ENCODE data around the gene PLEKHO1. TPM values are rescaled to one million over a fixed set of nuclear protein-coding genes. Genes with fewer than 3 reads are reported as not detected.
"Not testable (repeated sequence)": the region's sequence is repeated elsewhere in the genome, so short reads cannot be mapped to it uniquely, and the experiment has no call there.

The PLEKHO1 gene, protein sequence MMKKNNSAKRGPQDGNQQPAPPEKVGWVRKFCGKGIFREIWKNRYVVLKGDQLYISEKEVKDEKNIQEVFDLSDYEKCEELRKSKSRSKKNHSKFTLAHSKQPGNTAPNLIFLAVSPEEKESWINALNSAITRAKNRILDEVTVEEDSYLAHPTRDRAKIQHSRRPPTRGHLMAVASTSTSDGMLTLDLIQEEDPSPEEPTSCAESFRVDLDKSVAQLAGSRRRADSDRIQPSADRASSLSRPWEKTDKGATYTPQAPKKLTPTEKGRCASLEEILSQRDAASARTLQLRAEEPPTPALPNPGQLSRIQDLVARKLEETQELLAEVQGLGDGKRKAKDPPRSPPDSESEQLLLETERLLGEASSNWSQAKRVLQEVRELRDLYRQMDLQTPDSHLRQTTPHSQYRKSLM
- total RNA-seq, result 29.0 TPM

DNA sequence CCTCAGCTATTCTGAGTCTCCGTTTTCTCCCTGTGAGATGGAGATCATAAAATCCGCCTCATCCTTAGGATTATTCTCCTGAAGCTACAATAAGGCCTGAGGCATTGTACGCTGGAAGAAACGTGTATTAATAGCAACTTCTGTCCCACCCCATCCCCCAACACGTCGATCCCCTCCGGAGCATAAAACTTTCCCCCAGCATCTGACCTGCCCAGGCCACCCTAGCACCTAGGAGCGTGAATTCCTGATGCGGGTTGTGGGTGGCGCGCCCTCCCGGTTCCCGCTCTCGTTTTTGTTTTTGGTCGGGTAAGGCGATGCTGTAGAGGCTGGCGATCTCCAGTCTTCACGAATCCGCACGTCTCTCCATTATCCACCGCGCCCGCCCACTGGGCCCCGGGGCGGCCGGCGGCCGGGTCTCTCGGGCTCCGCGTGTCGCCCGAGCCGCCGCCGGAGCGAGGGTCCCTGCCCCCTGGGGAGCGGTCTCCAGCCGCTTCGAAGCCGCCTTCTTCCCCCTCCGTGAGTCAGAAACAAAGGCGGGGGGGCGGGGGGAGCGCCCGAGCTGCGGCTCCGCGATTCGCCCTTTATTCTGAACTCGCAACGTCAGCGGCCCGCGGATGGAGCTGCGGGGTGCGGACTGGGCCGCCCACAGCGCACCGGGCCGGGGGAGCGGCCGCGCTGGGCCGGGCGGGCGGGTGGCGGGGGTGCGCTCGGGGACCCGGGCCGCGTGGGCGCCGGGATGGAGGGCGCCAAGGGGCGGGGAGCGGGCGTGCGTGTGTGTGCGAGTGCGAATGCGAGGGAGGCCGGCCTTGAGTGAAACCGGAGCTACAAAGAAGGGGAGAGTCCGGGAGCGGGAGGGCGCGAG, at the start of gene PLEKHO1:
Gene PLEKHO1, plus strand, starts transcription at position 646 of the 862 bp plus-strand sequence. CDS start 342 bp downstream, outside the sequence.
- peak; percentile 91 for DNase-seq

DNA sequence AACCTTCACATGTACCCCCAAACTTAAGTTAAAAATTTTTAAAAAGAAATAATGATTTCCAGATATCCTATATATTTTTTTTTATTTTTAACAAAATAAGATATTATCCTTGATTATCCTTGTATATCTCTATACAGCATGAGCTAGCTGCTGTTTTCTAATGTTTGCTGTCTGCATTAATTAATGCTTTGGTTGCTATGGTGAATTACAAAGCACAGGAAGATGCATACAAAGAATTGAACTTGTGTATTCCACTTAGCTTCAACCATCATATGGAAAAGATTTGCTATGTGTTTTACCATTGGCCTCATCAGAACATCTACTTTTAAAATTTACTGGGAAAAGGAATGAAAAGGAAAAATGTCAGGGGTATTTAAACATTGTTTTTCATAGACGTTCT, 46.7 kb upstream of the PLEKHO1 start:
- no peak for DNase-seq

DNA sequence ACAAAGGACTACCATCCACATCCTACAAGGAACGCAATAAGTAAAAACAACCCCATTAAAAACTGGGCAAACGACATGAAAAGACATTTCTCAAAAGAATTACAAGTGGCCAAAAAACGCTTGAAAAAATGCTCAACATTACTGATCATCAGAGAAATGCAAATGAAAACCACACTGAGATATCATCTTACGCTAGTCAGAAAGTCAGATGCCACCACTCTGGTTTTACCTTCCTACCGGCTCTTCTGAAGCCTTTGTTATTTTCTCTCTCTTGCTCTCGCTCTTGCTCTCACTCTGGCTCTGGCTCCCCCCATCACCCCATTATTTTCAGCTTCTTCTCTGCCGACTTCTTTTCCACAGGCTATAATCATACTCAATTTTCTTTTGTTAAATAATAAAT, 43.4 kb upstream of the PLEKHO1 start:
- no peak for DNase-seq

DNA sequence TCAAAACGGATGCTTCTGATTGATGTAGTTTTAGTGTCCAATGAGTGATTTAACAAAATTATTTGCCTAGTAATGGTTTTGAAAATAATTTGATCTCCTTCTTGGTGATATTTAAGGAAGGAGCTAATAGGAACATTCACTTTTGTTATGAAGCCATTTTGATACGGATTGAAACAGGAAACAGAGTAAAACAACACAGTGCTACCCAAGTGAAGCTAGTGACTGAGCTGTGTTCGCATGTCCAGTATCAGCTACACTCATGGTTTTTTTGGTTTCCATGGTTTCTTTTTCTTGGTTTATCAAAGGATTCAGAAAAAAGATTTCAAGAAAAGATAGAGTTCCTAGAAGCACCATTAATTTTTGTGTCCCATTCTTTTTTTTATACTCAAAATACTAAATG, 40.1 kb upstream of the PLEKHO1 start:
- DNase-seq, result no peak

DNA sequence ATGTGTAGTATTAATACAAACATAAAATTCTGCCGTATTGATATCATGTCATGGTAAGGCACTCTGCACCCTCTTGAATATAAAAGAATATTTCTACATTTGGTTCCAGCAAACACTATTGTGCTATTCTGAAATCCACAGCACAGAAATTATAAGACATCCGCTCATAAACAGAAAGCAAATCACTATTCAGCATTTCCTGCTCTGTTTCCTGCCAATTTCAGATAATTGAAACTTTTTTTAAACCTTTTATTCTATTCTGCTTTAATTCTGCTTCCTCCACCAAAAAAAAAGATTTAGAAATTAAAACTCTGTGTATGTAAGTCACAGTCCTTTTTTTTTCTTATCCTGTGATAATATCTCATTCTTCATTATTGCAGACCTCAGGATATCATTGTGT, 39.6 kb upstream of the PLEKHO1 start:
- DNase-seq, result no peak

DNA sequence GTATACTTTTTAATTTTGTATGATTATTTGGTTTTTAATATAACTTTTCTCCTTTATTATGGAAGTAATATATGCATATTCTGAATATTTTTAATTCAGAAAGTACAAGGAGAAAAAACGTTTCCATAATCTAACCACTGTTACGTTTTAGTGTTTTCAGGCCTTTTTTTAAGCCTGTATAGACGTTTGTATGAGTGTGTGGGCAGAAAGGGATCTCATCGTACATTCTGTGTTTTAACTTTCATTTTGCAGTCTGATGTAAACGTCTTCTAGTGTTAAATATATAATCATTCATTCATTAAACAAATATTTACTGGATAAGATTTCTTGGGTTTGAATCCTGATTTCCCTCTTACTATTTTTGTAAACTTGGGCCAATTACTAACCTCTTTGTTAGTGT, 38.0 kb upstream of the PLEKHO1 start:
- DNase-seq, result no peak

DNA sequence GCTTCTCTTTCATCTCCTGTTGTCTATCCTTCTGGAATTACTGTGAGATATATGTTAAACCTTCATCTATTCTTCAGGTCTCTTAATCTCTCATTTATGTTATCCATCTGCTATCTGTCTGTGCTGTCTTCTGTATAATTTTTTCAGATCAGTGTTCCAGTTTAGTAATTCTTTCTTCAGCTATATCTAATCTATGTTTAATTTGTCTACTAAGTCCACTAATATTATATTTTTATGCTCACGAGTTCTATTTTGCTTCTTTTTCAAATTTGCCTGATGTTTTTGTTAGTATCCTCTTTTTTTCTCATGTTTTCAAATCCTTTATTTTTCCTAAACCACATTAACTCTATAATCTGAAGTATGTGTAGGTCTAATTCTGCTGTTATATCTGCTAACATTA, 34.6 kb upstream of the PLEKHO1 start:
- DNase-seq, result no peak

DNA sequence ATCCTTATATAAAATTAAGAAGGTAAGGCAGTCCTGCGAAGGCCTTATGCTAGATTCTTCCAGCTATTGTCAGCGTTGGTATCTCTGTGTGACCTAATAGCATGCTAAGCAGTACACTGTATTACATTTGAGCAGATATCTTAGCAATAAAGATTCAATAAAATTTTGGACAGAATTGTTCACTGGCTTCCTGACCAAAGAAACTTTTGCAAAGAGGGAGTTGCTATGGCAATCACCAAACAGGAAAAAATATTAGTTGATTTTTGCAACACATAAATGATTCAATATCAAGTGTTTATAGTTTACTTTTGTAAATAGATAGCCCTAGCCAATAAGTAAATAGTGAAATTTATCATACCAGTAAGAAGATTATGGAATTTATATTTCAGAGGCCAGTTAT, 31.0 kb upstream of the PLEKHO1 start:
- DNase-seq, result no peak

DNA sequence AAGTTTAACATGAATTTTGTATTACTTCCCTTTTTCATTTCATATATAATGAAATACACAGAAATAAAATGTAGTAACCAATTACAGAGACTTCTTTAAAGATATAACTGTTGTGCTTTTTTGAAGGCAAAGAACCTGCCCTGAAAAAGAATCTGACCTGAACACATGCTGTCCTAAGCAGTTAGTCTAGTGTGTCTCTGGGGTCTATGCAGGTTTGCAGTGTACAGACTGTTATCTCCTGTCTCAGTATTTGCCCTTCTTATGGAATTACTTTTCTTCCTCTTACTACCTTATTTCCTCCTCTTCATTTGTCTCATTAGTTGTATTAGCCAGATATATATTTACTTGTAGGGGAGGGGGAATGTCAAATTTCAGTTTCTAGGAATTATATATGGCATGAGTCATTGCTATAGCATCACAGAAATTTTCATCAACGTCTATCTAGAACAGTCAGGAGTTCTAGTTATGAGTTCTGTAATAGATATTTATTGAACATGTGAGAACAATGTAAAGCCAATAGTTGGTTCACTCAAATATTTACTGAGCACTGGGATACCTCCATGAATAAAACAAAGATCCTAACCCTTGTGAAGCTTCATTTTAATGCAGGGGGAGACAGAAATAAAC, 28.4 kb upstream of the PLEKHO1 start:
- DNase-seq, result no peak

DNA sequence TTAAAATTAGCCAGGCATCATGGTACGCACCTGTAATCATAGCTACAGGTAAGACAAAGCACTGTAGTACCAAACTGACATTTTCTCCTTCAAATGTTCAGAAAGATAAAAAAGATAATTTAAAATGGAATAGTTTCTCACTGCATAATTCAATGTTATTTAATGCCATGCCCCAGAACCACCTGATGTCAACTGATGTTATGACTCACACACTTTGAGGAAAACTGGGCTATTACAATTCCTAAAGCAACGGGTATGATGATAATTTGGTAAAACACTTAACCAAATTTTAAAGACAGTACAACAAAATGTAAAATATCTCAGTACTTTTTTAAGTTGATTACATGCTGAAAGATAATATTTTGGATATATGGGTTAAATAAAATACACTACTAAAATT, 22.9 kb upstream of the PLEKHO1 start:
- DNase-seq, result no peak

DNA sequence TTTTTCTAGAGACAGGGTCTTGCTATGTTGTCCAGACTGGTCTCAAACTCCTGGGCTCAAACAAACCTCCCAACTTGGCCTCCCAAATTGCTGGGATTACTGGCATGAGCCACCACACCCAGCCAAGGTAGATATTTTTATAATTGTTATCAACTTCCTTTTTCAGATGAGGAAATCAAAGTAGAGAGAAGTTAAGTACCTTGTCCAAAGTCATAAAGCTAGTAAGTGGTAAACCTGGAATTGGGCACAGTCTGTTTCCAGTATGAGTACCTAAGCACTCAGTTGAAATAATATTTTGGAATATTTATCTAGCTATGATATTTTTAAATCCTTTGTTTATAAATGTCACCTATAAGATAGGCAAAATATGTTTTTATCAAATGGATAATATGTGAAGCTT, 22.3 kb upstream of the PLEKHO1 start:
- DNase-seq, result no peak

DNA sequence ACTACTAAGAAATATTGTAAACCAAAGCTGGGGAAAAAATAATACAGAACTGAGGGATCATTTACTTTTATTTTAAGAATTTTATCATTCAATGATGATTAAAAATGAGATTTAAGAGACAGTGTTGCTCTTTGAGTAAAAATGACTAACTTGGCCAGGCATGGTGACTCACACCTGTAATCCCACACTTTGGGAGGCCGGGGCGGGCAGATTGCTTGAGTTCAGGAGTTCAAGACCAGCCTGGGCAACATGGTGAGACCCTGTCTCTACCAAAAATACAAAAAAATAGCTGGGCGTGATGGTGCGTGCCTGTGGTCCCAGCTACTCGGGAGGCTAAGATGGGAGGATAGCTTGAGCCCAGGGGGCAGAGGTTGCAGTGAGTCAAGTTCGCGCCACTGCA, 21.8 kb upstream of the PLEKHO1 start:
- DNase-seq, result no peak

DNA sequence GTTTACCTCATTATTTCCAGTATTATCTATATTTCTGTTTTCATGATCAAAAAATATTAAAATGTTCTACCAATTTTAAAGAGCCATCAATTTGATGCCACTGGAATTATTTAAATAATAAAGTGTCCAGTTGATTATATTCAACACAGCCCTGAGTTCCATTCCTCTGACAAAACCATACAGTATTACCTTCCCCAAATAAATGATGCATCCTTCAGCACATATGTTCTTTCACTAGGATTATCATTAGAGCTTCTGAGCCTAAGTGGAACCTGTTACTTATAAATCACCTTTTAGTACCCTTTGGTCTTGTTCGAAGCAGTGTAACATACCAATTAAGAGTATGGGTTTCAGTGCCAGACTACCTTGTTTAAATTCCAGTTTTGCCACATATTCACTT, 17.3 kb upstream of the PLEKHO1 start:
- no peak for DNase-seq

DNA sequence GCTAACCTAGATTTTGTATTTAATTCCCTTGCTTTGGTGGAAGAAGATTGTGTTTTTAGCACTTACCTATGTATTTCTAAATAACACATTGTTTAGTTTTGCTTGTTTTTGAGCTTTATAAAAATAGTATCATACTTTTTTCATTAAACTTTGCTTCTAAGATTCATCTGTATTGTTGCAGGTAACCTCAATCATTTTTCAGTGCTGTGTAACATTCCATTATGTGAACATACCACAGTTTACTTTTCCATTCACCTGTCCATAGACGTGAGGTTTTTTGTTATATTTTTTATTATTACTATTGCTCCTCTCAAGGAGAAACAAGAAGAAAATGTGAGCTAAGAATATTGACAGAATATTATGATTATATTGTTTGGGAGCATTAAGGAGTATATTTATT, 15.2 kb upstream of the PLEKHO1 start:
- no peak for DNase-seq

DNA sequence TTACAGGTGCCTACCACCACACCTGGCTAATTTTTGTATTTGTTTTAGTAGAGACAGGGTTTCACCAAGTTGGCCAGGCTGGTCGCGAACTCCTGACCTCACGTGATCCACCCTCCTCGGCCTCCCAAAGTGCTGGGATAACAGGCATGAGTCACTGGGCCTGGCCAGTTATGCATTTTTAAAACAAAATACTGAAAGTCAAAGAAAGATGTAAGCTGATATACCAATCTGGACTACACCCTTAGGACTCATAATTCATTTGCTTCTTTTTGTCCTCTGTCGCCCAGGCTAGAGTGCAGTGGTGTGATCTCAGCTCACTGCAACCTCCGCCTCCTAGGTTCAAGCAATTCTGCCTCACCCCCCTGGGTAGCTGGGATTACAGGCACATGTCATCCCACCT, 14.3 kb upstream of the PLEKHO1 start:
- not testable (repeated sequence) for DNase-seq

DNA sequence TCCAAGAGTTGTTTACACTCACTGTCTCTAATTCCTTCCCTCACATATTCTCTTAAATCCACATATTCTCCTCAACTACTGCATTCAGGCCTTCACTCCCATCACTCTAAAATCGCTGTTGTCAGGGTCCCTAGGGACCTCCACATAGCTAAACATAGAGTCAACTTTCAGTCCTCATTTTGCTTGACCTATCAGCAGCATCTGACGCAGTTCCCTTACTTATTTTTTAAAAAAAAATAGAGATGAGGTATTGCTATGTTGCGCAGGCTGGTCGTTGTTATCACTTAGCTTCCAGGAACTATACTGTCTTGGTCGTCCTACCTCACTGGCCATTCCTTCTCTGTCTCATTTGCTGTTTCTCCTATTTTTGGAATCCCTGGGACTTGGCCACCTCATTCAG, 11.7 kb upstream of the PLEKHO1 start:
- DNase-seq, result no peak

DNA sequence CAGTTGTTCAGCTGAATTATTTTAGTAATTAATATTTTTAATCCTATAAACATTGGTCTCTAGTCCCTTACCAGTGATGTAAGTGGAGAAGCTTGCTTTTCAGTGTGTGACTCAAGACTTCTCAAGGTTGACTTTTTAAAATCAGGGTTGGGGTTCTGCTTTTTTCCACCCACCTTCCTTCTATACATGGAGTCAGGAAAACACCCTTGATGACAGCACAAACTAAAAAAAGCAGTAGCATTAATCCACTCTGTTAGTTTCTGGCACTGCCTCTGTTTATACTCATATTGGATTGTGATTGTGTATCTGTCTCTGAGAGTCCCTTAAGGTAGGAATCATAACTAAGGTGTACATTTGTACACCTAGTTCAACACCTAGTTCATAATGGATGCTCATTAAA, 8.3 kb upstream of the PLEKHO1 start:
- no peak for DNase-seq

DNA sequence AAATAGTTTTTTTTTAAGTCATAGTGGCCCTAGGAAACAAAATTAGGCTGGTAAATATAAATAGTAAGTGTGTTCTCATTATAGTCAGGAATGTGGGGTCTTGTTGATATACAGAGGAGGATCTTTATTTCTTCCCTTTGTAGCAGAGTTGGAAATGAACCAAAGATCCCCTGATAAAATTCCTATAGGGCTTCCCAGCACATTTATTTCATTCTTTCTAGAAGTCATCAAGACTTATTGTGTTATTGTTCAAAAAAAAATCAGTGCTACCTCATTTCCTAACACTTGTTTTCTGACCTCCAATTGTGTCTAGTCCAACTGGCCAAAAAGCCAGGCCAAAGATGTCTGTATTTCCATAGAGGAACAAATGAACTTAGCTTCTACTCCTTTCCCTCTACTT, 7.6 kb upstream of the PLEKHO1 start:
- no peak for DNase-seq

DNA sequence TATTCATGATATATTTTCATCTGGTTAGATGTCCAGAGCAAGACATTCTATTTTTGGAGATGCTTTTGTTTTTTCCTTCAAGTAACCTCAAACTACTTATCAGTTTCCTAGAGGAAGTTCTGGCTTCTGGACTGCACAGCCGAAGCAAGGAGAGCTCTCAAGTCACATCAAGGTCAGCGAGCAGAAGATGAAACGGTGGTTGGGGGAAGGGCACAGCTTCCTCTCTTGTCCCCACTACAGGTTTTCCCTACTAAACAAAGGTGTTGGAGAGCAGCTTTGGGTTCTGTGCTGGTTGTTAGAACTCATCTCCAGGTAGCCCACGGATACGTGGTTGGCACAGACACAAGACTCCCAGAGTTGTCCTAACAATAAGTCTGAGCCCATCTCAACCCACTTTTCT, 5.1 kb upstream of the PLEKHO1 start:
- no peak for DNase-seq

DNA sequence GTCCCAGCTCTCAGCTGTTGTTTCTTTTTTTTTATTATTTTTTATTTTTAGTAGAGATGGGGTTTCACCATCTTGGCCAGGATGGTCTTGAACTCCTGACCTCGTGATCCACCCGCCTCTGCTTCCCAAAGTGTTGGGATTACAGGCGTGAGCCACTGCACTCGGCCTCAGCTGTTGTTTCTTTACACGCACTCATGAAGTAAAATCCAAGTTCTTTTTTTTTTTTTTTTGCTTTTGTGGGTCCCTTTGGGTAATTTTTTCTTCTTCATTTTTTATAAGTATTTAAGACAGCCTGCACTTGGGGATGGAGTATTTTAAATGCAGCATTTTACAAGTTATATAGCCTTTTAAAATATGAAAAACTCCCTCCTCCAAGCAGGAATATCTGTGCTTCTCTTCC, 3.7 kb upstream of the PLEKHO1 start:
- not testable (repeated sequence) for DNase-seq

DNA sequence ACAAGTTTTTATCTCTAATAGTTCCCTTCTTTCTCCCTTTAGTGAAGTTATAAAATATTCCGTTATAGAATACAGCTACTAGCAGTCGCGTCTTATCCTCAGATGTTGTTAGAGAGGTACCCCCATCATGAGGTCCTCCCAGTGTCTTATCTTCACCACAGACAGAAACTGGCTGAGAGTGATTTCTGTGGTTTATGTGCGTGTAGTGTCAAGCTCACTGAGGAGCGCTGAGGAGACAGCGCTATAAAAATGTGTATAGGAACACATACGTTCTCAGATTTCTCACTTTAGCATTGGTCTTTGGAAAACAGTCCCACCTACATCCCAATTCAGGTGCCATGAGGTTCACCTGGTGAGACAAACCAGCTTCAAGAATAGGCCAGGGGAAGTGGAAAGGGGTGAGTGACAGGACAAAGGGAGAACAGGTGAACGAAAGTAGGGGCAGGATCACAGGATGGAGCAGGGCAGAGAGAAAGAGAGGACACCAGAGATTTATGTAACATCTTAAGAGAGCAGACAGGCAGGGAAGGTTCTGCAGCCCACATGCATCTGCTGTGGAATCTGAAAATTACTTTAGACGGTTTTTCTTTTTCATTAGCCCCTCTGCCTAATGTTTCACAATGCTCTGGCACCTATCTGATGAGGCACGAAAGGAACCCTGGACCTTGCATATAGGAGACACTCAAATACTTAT, 2.7 kb upstream of the PLEKHO1 start:
- DNase-seq, result peak; percentile 37

DNA sequence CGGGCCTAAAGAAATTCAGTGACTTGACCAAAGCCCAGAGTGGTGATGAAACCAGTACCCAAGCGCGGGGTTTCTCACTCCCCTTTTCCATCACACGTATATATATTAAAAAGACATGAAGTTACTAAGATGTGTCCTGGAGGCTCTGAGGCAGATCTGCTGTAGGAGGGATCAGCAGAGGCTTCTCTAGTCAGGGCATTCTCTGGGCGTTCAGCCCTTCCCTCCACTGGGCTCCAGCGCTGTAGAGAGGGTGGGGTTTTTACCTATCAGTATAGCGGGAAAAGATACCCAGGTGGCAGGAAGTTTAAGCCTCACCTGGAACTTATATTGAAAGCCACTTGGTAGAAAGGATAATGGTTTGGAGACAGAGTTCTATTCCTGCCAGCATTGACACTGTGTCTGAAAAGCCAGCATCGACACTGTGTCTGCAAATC, 862 bp upstream of the PLEKHO1 start:
- DNase-seq, result peak; percentile 29

Data from tongue (tissue), 2 donors.